ENCODE results near the gene OSCP1.

Gene OSCP1

GRCh38 chr1:36400825-36401601 lies 49.2 kb downstream of the OSCP1 start:
- no peak for DNase-seq

GRCh38 chr1:36400514-36400824 lies 49.8 kb downstream of the OSCP1 start:
- DNase-seq, result no peak

- no peak for DNase-seq
These were observed 51.8 kb downstream of the OSCP1 start for GRCh38 chr1:36398370-36398977.

- DNase-seq, result peak; percentile 97
These were observed 52.6 kb downstream of the OSCP1 start, which contains the start of gene LSM10 for GRCh38 chr1:36397378-36398230. LSM10 (minus strand) TSS chr1:36397908; CDS start chr1:36394129, 3,779 bp downstream.

- peak; percentile 66 for DNase-seq
These were observed 53.2 kb downstream of the OSCP1 start for GRCh38 chr1:36397083-36397377.

- no peak for DNase-seq
These were observed 53.9 kb downstream of the OSCP1 start for GRCh38 chr1:36396359-36396758.

GRCh38 chr1:36393686-36394085 lies 56.6 kb downstream of the OSCP1 start:
- DNase-seq, result no peak

GRCh38 chr1:36392836-36393235 lies 57.4 kb downstream of the OSCP1 start:
- no peak for DNase-seq

- no peak for DNase-seq
These were observed 59.0 kb downstream of the OSCP1 start for GRCh38 chr1:36391271-36391670.

GRCh38 chr1:36390411-36390810 lies 59.8 kb downstream of the OSCP1 start:
- no peak for DNase-seq

GRCh38 chr1:36389999-36390398 lies 60.3 kb downstream of the OSCP1 start:
- no peak for DNase-seq

GRCh38 chr1:36389261-36389660 lies 61.0 kb downstream of the OSCP1 start:
- DNase-seq, result no peak

- DNase-seq, result no peak
These were observed 62.9 kb downstream of the OSCP1 start for GRCh38 chr1:36387141-36387949.

GRCh38 chr1:36386265-36387140 lies 63.7 kb downstream of the OSCP1 start:
- DNase-seq, result no peak

- peak; percentile 100 for DNase-seq
These were observed 64.6 kb downstream of the OSCP1 start, which contains the start of gene STK40 for GRCh38 chr1:36385410-36386264. STK40 (minus strand) TSS chr1:36385924; CDS start chr1:36361332, 24,592 bp downstream.

- DNase-seq, result peak; percentile 91
These were observed 65.5 kb downstream of the OSCP1 start for GRCh38 chr1:36384542-36385409.

- DNase-seq, result no peak
These were observed 67.0 kb downstream of the OSCP1 start for GRCh38 chr1:36383240-36383639.

- DNase-seq, result no peak
These were observed 67.6 kb downstream of the OSCP1 start for GRCh38 chr1:36382669-36383068.

GRCh38 chr1:36382231-36382630 lies 68.0 kb downstream of the OSCP1 start:
- DNase-seq, result no peak

GRCh38 chr1:36381405-36381804 lies 68.8 kb downstream of the OSCP1 start:
- DNase-seq, result no peak
